ENCODE data around the gene TECTB. TPM values are rescaled to one million over a fixed set of nuclear protein-coding genes. Genes with fewer than 3 reads are reported as not detected.

The TECTB gene
- total RNA-seq, 1 experiment from 2014 or later = not detected

DNA sequence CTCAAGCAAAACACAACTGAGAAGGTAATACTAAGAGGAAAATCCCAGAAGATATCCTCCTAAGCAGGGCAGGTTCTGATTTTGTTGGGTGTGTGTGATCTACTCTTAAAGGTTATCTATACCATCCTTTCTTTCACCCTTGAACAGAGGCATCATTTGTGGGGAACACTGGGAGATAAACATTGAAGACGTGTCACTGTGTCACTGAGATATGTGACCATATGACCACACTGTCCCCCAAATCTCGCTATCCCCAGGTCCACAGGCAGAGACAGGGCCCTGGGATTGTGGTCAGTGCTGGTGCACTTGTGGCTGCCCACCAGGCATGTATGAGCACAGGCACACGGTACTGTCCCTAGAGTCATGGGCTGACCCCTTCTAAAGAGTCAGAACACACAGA lies 30.0 kb downstream of the TECTB start:
- ChIA-PET POLR2A (no interaction called here), CTCF (interaction anchor here (1.3 kb wide), 1 partner anchor 159 kb away, joined by 3 read pairs; no protein-coding TSS in a partner anchor)
- no peaks in the 10 kb centered on the region for H3K4me1 Mint-ChIP-seq
- H3K27me3 Mint-ChIP-seq (ENCODE audit: low read depth) = no peaks in the 10 kb centered on the region
- H3K9me3 Mint-ChIP-seq = no peaks in the 10 kb centered on the region
- DNase-seq (ENCODE audit: low spot score) (no peak), ATAC-seq (no peak)
- TF ChIP-seq GABPB1 (CRISPR knock-in tag; IDR thresholded peaks at IDR 0.05) = no peak
- TF ChIP-seq ELF4 (CRISPR knock-in tag; IDR thresholded peaks at IDR 0.05; ENCODE audit: low read depth) = no peak
- no peak for TF ChIP-seq IRF2 (CRISPR knock-in tag; IDR thresholded peaks at IDR 0.05; ENCODE audit: borderline replicate concordance, low read depth)
- TF ChIP-seq, protein P1, sequence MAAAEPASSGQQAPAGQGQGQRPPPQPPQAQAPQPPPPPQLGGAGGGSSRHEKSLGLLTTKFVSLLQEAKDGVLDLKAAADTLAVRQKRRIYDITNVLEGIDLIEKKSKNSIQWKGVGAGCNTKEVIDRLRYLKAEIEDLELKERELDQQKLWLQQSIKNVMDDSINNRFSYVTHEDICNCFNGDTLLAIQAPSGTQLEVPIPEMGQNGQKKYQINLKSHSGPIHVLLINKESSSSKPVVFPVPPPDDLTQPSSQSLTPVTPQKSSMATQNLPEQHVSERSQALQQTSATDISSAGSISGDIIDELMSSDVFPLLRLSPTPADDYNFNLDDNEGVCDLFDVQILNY (CRISPR knock-in tag; IDR thresholded peaks at IDR 0.05) = no peak
- no peak for TF ChIP-seq FOXK1 (CRISPR knock-in tag; IDR thresholded peaks at IDR 0.05)
- TF ChIP-seq PRRX2 (CRISPR knock-in tag; IDR thresholded peaks at IDR 0.05) = no peak
- TF ChIP-seq MXD4 (CRISPR knock-in tag; IDR thresholded peaks at IDR 0.05; ENCODE audit: borderline replicate concordance) = no peak
- TF ChIP-seq ZNF416 (CRISPR knock-in tag; IDR thresholded peaks at IDR 0.05) = no peak
- TF ChIP-seq E2F4 (CRISPR knock-in tag; IDR thresholded peaks at IDR 0.05; ENCODE audit: borderline replicate concordance, low read depth) = no peak
- no peak for TF ChIP-seq ATF1 (CRISPR knock-in tag; IDR thresholded peaks at IDR 0.05)
- no peak for TF ChIP-seq TP53 (CRISPR knock-in tag; IDR thresholded peaks at IDR 0.05)
- TF ChIP-seq EMX1 (CRISPR knock-in tag; IDR thresholded peaks at IDR 0.05) = no peak
- TF ChIP-seq CTCF (IDR thresholded peaks at IDR 0.05) = no peak
- TF ChIP-seq, protein P2, sequence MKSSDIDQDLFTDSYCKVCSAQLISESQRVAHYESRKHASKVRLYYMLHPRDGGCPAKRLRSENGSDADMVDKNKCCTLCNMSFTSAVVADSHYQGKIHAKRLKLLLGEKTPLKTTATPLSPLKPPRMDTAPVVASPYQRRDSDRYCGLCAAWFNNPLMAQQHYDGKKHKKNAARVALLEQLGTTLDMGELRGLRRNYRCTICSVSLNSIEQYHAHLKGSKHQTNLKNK (CRISPR knock-in tag; IDR thresholded peaks at IDR 0.05) = no peak
- no peak for TF ChIP-seq IRF1 (CRISPR knock-in tag; IDR thresholded peaks at IDR 0.05)
- H3K27ac Mint-ChIP-seq = no peak overlapping the region
- no peak overlapping the region for H3K4me3 Mint-ChIP-seq
- no peaks in the 10 kb centered on the region for H3K36me3 Mint-ChIP-seq

DNA sequence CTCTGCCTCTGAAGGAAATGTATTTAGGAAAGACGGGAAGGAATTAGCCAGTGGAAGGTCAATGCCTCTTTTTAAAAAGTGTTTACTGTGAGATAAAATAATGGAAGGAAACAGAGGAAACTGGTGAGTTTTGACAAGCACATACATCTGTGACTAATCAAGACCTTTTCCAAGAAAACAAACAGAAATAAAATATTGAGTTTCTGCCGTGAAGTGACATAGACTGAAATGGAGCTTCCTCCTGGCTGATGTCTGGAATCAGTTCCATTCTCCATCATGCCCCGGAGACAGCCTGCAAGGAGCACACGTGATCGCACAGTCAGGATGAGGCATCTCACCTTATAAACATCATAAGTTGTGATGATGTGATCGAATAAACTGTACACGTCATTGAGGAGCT lies 30.7 kb downstream of the TECTB start:
- H3K36me3 Mint-ChIP-seq = no peaks in the 10 kb centered on the region
- H3K27ac Mint-ChIP-seq = no peak overlapping the region
- H3K27me3 Mint-ChIP-seq (ENCODE audit: low read depth) = no peaks in the 10 kb centered on the region
- ATAC-seq (no peak), DNase-seq (ENCODE audit: low spot score) (no peak)
- TF ChIP-seq CREB1 (CRISPR knock-in tag; IDR thresholded peaks at IDR 0.05) = no peak
- no peak for TF ChIP-seq FOXP4 (CRISPR knock-in tag; IDR thresholded peaks at IDR 0.05)
- TF ChIP-seq, protein P3, sequence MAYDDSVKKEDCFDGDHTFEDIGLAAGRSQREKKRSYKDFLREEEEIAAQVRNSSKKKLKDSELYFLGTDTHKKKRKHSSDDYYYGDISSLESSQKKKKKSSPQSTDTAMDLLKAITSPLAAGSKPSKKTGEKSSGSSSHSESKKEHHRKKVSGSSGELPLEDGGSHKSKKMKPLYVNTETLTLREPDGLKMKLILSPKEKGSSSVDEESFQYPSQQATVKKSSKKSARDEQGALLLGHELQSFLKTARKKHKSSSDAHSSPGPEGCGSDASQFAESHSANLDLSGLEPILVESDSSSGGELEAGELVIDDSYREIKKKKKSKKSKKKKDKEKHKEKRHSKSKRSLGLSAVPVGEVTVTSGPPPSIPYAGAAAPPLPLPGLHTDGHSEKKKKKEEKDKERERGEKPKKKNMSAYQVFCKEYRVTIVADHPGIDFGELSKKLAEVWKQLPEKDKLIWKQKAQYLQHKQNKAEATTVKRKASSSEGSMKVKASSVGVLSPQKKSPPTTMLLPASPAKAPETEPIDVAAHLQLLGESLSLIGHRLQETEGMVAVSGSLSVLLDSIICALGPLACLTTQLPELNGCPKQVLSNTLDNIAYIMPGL (CRISPR knock-in tag; IDR thresholded peaks at IDR 0.05) = no peak
- no peak for TF ChIP-seq JAZF1 (CRISPR knock-in tag; IDR thresholded peaks at IDR 0.05)
- TF ChIP-seq MYBL2 (CRISPR knock-in tag; IDR thresholded peaks at IDR 0.05) = no peak
- no peak for TF ChIP-seq GRHL2 (CRISPR knock-in tag; IDR thresholded peaks at IDR 0.05; ENCODE audit: insufficient replicate concordance, severe bottlenecking)
- no peak for TF ChIP-seq USF2 (CRISPR knock-in tag; IDR thresholded peaks at IDR 0.05)
- no peak for TF ChIP-seq RORB (CRISPR knock-in tag; IDR thresholded peaks at IDR 0.05)
- TF ChIP-seq IRF1 (CRISPR knock-in tag; IDR thresholded peaks at IDR 0.05) = no peak
- no peak for TF ChIP-seq NFE2L1 (CRISPR knock-in tag; IDR thresholded peaks at IDR 0.05)
- no peaks in the 10 kb centered on the region for H3K9me3 Mint-ChIP-seq
- ChIA-PET CTCF (interaction anchor here (0.6 to 2.0 kb wide), 4 partner anchors 121 to 177 kb away, joined by 3 to 10 read pairs (median 4); no protein-coding TSS in a partner anchor), POLR2A (no interaction called here)
- H3K4me1 Mint-ChIP-seq = no peaks in the 10 kb centered on the region
- H3K4me3 Mint-ChIP-seq = no peak overlapping the region
